GM21381 (cell line): ENCODE results near the gene HLA-DPA1.
"Not testable (repeated sequence)": the region's sequence is repeated elsewhere in the genome, so short reads cannot be mapped to it uniquely, and the experiment has no call there.

Source experiments
- ATAC-seq: cut with Tn5 transposase; IDR thresholded peaks from one replicate; pipeline ENCODE4 v1.9.1; 2021; ENCODE audit warnings: mild to moderate bottlenecking, moderate library complexity; ENCODE audit not compliant: unreplicated experiment

Gene HLA-DPA1

DNA sequence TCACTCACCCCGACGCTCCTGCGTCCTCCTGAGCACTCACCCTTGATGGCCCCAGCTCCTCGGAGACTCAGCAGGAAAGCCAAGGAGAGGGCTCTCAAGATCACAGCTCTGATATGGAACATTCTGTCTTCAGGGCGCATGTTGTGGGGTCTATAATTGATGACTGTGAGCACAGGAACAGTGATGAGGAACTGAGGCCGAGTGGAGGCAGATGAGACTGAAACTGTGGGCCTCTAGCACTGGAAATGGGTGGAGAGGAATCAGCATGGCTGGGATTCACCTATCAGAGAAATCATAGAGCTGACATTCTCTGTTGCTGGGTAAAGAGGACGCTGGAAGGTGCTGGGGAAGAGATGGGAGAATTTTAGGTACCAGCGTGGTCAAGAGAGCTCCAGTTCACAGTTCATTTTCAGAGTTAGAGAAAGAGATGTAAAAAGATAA is at the start of gene HLA-DPA1:
Gene HLA-DPA1, minus strand, starts transcription at position 219 of the 441 bp plus-strand sequence.
- ATAC-seq: peak; percentile 77

DNA sequence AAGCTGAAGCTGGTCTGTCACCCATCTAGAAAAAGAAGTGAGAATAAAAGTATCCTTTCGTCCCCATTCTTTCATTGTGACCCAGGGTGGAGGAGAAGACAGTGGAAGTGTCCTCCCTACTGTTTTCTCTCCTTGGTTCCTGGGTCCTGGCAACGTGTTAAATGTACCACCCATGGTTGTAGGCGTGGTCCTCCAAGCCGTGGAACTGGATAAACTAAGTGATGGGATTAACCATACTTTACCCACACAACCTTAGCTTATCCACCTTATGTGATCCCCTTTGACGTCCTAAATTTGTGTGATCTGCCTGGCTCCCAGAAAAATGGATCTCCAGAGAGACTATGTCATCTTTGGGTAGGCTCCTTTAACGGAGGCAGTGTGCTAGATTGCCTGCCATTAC is 49.7 kb upstream of the HLA-DPA1 start:
- ATAC-seq: no peak

DNA sequence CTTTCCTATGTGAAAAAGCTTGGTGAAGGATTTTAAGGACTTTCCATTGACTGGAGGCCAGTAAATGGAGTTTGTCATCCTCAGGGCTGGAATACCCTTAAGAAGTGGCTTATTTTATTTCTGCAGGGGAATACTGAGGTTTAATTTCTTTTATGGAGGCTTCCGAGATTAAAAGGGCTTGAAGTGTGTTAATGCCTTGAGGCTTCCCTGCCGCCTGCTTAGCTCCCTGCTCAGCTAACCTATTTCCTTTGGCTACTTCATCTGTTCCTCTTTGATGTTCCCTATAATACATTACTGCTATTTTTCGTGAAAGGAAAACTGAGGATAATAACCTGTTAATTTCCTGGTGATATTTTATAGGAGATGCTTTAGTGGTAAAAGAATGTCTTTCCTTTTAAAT is 46.6 kb upstream of the HLA-DPA1 start:
- ATAC-seq: no peak

GRCh38 chr6:33118525-33119123 is 45.2 kb upstream of the HLA-DPA1 start:
- no peak for ATAC-seq

DNA sequence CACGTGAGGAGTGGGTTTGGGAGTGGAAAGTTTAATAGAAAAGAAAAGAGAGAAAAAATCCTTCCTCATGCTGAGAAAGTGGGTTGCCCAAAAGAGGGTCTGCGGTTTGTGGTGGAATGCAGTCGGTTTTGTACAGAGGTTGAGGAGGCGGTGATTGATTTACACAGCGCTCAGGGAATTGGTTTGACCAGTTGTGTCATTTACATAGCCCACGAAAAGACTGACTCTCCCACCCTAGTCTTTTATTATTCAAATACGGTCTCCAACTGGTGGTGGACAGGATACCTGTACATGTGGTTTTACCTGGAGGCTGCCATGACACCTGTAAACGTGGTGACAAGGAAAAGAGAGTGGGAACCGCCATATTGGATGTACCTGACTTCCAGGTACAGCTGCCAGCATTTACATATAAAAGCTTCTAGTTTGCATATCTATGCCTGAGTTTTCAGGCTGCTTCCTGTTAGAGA is 44.4 kb upstream of the HLA-DPA1 start:
- no peak for ATAC-seq

GRCh38 chr6:33116841-33117711 is 43.6 kb upstream of the HLA-DPA1 start:
- ATAC-seq: no peak

GRCh38 chr6:33116417-33116816 is 43.0 kb upstream of the HLA-DPA1 start:
- no peak for ATAC-seq

DNA sequence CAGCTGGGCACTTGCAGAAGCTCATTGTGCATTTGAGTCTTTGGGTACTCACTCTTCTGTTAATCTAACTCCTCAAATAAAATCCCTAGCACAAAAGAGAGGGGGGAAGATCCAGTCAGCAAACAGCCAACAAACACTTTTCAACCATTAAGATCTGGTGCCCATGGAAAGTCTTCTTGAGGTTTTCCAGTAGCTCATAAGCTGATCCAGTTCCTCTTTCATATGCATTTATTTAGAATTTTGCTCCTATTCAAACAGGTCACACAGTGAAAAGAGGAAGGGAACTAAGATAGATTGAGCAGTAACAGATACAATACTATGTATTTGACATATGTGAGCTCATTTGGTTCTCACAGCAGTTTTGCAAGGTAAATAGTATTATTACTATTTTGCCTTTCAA is 41.0 kb upstream of the HLA-DPA1 start:
- no peak for ATAC-seq

- ATAC-seq: no peak
These were observed 40.3 kb upstream of the HLA-DPA1 start for GRCh38 chr6:33113755-33114154.

- ATAC-seq: peak; percentile 91
These were observed 38.7 kb upstream of the HLA-DPA1 start for GRCh38 chr6:33112148-33112547.

GRCh38 chr6:33108307-33108706 is 34.9 kb upstream of the HLA-DPA1 start:
- ATAC-seq: no peak

- no peak for ATAC-seq
These were observed 34.2 kb upstream of the HLA-DPA1 start for GRCh38 chr6:33107641-33108040.

DNA sequence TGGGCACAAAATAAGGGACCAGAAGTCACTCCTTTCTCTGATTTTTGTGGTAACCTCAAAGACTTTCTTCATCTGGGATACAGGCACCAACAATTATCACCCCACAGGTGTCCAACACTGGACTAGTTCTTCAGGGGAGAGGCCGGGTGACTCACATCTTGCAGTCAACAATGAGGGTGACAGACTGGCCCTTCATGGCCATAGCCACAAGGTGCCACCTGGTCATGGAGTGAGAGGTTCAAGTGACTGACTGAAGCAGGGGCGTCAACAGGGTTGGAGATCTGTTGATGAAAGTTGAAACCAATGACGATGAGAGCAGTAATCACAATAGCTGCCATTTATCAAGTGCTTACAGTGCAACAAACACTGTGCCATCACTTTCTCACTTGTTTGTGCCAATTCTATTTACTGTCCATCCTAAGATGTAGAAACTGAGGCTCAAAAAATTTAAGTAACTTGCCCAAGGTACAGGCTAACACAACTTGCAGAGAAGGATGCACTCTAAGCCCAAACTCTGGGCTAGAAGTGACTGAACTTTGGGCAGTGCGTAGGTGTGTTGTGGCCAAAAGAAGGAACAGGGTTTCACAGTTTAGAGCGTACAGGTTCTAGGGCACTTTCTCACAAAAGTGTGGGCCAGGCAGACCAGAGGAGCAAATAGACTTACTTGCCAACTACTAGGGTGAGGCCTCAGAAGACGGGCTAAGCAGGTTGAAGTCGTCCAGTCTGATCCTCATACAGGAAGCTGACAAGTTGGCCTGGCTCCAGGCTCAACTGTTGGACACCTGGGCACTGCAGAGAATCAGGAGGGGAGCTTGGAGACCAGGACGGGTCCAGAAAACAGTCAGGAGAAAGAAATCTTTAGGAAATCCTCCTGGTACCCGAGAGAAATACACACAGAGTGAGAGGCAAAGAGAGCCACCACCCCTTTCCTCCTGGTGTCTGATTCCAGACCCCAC is 32.7 kb upstream of the HLA-DPA1 start:
- no peak for ATAC-seq

- ATAC-seq: no peak
These were observed 31.9 kb upstream of the HLA-DPA1 start for GRCh38 chr6:33105386-33105785.

DNA sequence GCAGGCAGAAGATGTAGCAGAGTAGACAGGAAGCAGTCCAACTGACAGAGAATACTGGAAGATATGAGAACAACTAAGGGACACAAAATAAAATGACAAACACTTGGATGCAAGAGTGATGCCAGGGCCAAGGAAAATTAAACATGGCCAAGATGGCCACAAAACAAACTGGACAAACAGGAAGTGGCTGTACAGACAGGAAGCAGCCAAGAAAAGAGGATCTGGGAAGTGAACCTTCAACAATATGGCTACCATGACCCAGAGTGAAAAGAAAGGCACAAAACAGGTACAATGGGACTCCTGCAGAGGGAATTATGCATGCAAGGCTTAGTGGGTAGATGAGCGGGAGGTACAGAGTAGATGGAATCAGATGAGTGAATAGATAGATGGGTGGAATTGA is 31.4 kb upstream of the HLA-DPA1 start:
- ATAC-seq: no peak

- ATAC-seq: no peak
These were observed 30.3 kb upstream of the HLA-DPA1 start for GRCh38 chr6:33103776-33104175.

DNA sequence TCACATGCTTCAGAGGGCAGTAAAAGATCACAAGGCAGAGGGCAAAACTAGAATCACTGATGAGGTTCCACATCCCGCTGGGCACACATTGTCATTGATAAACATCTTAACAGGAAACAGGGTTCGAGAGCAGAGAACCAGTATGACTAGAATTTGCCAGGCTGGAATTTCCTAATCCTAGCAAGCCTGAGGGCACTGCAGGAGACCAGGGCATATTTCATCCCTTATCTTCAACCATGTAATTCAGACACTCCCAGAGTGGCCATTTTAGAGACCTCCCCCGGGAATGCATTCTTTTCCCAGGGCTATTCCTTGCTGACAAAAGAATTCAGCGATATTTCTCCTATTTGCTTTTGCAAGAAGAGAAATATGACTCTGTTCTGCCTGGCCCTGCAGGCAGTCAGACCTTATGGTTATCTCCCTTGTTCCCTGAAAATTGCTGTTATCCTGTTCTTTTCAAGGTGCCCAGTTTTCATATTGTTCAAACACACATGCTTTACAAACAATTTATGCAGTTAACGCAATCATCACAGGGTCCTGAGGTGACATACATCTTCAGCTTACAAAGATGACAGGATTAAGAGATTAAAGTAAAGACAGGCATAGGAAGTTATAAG is 27.8 kb upstream of the HLA-DPA1 start:
- not testable (repeated sequence) for ATAC-seq

DNA sequence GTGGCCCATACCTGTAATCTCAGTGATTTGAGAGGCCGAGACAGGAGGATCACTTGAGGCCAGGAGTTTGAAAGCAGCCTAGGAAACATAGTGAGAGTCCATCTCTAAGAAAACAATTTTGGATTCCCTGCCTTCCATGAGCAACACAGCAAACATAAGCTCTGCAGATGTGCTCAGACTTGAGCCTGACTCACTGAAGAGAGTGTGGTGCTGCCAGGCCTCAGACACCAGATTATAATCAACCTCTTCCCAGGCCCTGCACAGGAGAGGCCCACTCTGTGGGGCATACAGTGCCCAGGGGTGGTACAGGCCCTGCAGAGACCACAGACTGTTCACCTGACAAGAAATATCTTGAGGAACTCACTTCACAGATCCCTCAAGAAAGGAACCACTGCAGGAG is 22.2 kb upstream of the HLA-DPA1 start:
- no peak for ATAC-seq

GRCh38 chr6:33093855-33094254 is 20.4 kb upstream of the HLA-DPA1 start:
- ATAC-seq: no peak

DNA sequence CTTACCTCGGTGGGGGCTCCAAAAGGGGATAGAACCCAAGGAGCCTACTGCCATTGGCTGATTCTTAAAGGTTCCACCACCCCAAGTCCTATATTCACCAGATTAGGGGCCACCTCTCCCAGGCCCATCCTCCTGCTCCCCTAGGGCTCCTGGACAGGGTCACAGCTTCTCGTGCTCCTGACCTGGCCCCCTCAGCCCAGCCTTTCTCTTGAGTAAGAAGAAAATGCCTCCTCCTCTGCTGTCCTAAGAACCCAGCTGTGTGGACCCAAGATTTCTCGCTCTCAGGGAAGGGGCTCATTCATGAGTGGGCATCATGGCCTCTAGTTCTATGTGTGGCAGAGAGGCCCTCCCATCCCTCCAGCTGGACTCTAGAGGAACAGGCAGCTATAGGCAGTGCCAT is 18.9 kb upstream of the HLA-DPA1 start:
- no peak for ATAC-seq

- ATAC-seq: no peak
These were observed 18.5 kb upstream of the HLA-DPA1 start for GRCh38 chr6:33091957-33092356.
